SK-N-MC (cell line): Measurements from ENCODE around the gene ZFR2.

Experiments used
- EZH2 ChIP-seq: fragments of 200-600 bp; sonication (generic); IDR thresholded peaks from one replicate; pipeline ENCODE4 v1.6.1; 2017; ENCODE audit warnings: antibody characterized with exemption
- FOXP2 ChIP-seq: optimal IDR thresholded peaks from 2 replicates; pipeline ENCODE3; 2011; ENCODE audit warnings: mild to moderate bottlenecking, moderate library complexity; ENCODE audit not compliant: insufficient read depth; ENCODE audit errors: extremely low read length, control extremely low read depth
- POLR2AphosphoS5 ChIP-seq: IDR thresholded peaks from 2 replicates; pipeline ENCODE4 v1.6.1; 2012; ENCODE audit warnings: mild to moderate bottlenecking, low read depth, low read length, borderline replicate concordance

DNA sequence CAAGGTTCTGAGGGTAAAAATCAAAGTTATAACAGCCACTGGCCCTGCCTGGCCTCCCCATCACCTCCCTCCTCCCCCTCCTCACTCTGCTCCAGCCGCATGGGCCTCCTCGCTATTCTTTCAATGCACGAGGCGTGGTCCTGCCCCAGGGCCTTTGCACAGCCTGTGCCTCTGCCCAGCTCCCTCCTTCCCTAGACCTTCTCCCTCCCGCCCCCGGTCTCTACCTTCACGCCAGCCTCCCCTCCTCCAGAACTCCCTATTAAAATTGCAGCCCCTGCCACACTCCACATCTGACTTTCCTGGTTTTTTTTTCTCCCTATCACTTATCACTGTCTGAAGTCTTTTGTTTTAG lies 100.1 kb downstream of the ZFR2 start:
- TF ChIP-seq EZH2 = no peak
- TF ChIP-seq POLR2AphosphoS5 = no peak
- no peak for TF ChIP-seq FOXP2
